Measurements from ENCODE around the gene TCOF1.

DNA sequence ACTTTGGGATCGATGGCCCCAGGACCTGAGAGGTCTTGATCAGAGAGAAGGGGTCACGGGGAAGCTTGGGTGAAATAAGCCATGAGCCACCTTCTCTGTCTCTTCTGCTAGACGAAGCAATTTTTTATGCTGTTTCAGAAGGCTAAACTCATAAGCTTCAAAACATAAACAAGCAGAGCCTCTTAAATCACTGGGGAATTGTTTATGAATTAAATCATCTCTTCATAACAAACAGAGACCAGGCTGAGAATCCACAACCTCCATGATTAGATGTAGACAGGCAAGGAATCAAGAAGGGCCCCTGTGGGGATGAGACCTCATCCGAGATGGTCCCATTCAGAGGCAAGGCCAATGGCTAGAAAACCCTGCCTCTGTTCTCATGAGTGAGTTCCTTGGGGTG lies 21.7 kb upstream of the TCOF1 start:
- TF ChIP-seq ZNF274 (IDR thresholded peaks at IDR 0.05; ENCODE audit: low read depth, low read length) (no peak), SUZ12 (IDR thresholded peaks at IDR 0.05; ENCODE audit: extremely low read depth, insufficient read depth, insufficient read length) (no peak), YY1 (IDR thresholded peaks at IDR 0.05; ENCODE audit: insufficient read depth, insufficient read length) (no peak)
